ENCODE results near the gene TNFAIP8L1. TPM values are rescaled to one million over a fixed set of nuclear protein-coding genes. Genes with fewer than 3 reads are reported as not detected.

The TNFAIP8L1 gene
- total RNA-seq, 1 donor from 2014 or later: 5.0 TPM

GRCh38 chr19:4609878-4610511, 29.3 kb upstream of the TNFAIP8L1 start:
- no peak for DNase-seq

GRCh38 chr19:4613254-4613751, 26.0 kb upstream of the TNFAIP8L1 start:
- DNase-seq: no peak

GRCh38 chr19:4618019-4618418, 21.3 kb upstream of the TNFAIP8L1 start:
- DNase-seq: no peak

GRCh38 chr19:4619668-4620294, 19.5 kb upstream of the TNFAIP8L1 start:
- DNase-seq: no peak

- DNase-seq: no peak
Measured at GRCh38 chr19:4620675-4621074, 18.6 kb upstream of the TNFAIP8L1 start.

- no peak for DNase-seq
Measured at GRCh38 chr19:4622695-4623421, 16.5 kb upstream of the TNFAIP8L1 start.

- DNase-seq: no peak
Measured at GRCh38 chr19:4624301-4624700, 15.0 kb upstream of the TNFAIP8L1 start.

- DNase-seq: no peak
Measured at GRCh38 chr19:4624733-4625362, 14.5 kb upstream of the TNFAIP8L1 start.

GRCh38 chr19:4633140-4633967, 6.0 kb upstream of the TNFAIP8L1 start:
- no peak for DNase-seq

GRCh38 chr19:4635754-4636116, 3.6 kb upstream of the TNFAIP8L1 start:
- no peak for DNase-seq

- peak; percentile 27 for DNase-seq
Measured at GRCh38 chr19:4636151-4636717, 3.1 kb upstream of the TNFAIP8L1 start.

GRCh38 chr19:4636761-4637160, 2.6 kb upstream of the TNFAIP8L1 start:
- no peak for DNase-seq

- no peak for DNase-seq
Measured at GRCh38 chr19:4638317-4638716, 999 bp upstream of the TNFAIP8L1 start.

- DNase-seq: no peak
Measured at GRCh38 chr19:4639531-4640246, 373 bp downstream of the TNFAIP8L1 start.

GRCh38 chr19:4640247-4641000, 1.1 kb downstream of the TNFAIP8L1 start:
- no peak for DNase-seq

GRCh38 chr19:4641132-4641531, 1.8 kb downstream of the TNFAIP8L1 start:
- DNase-seq: no peak

GRCh38 chr19:4642625-4643024, 3.3 kb downstream of the TNFAIP8L1 start:
- DNase-seq: no peak

GRCh38 chr19:4645718-4646117, 6.4 kb downstream of the TNFAIP8L1 start:
- DNase-seq: no peak

- DNase-seq: no peak
Measured at GRCh38 chr19:4647676-4648644, 8.6 kb downstream of the TNFAIP8L1 start.

Measured in skin of body (tissue), 2 donors.